Stimulated activated naive CD8-positive, alpha-beta T cell treated with anti-CD3 and anti-CD28 coated beads, Interleukin-15, Interleukin-2, amounts not matched to agents 100 ng/mL and 50 ng/mL, for 24 hours (primary cell): ENCODE results near the gene CEP78.
"Not testable (repeated sequence)": the region's sequence is repeated elsewhere in the genome, so short reads cannot be mapped to it uniquely, and the experiment has no call there.

Experiments used
- H3K27ac Mint-ChIP-seq: one replicate; pipeline ENCODE4 v1.8.0; 2021; ENCODE audit warnings: mild to moderate bottlenecking, mixed read lengths
- H3K27me3 Mint-ChIP-seq: one replicate; pipeline ENCODE4 v1.8.0; 2021; ENCODE audit warnings: mixed read lengths
- H3K36me3 Mint-ChIP-seq: one replicate; pipeline ENCODE4 v1.8.0; 2021; ENCODE audit warnings: low read depth, mixed read lengths
- H3K4me1 Mint-ChIP-seq: one replicate; pipeline ENCODE4 v1.8.0; 2021; ENCODE audit warnings: low read depth, mixed read lengths
- H3K4me3 Mint-ChIP-seq: one replicate; pipeline ENCODE4 v1.8.0; 2021; ENCODE audit warnings: mild to moderate bottlenecking, mixed read lengths
- H3K9me3 Mint-ChIP-seq: one replicate; pipeline ENCODE4 v1.8.0; 2021; ENCODE audit warnings: mixed read lengths

The CEP78 gene

GRCh38 chr9:78215706-78216105 lies 20.2 kb upstream of the CEP78 start:
- H3K9me3 Mint-ChIP-seq: no peaks in the 10 kb centered on the region
- no peaks in the 10 kb centered on the region for H3K36me3 Mint-ChIP-seq
- H3K4me1 Mint-ChIP-seq: peaks cover 30% of the 10 kb centered on the region
- no peaks in the 10 kb centered on the region for H3K27me3 Mint-ChIP-seq
- no peak overlapping the region for H3K27ac Mint-ChIP-seq
- H3K4me3 Mint-ChIP-seq: no peak overlapping the region

- Mint-ChIP-seq H3K4me1 (peaks cover under 1% of the 10 kb centered on the region), H3K9me3 (no peaks in the 10 kb centered on the region), H3K36me3 (no peaks in the 10 kb centered on the region), H3K27ac (no peak overlapping the region), H3K4me3 (no peak overlapping the region), H3K27me3 (no peaks in the 10 kb centered on the region)
These were observed 17.0 kb upstream of the CEP78 start for GRCh38 chr9:78218890-78219289.

- H3K4me1 Mint-ChIP-seq: no peaks in the 10 kb centered on the region
- no peaks in the 10 kb centered on the region for H3K36me3 Mint-ChIP-seq
- no peaks in the 10 kb centered on the region for H3K9me3 Mint-ChIP-seq
- H3K27me3 Mint-ChIP-seq: peaks cover 3% of the 10 kb centered on the region
- no peak overlapping the region for H3K27ac Mint-ChIP-seq
- H3K4me3 Mint-ChIP-seq: no peak overlapping the region
These were observed 14.4 kb upstream of the CEP78 start for GRCh38 chr9:78221425-78221824.

- H3K4me3 Mint-ChIP-seq, H3K36me3 Mint-ChIP-seq, H3K9me3 Mint-ChIP-seq, H3K4me1 Mint-ChIP-seq, H3K27ac Mint-ChIP-seq, H3K27me3 Mint-ChIP-seq: not testable (repeated sequence)
These were observed 14.0 kb upstream of the CEP78 start for GRCh38 chr9:78221841-78222240.

- H3K27ac Mint-ChIP-seq: no peak overlapping the region
- H3K36me3 Mint-ChIP-seq: no peaks in the 10 kb centered on the region
- peak overlapping the region; percentile 0 for H3K4me3 Mint-ChIP-seq
- no peaks in the 10 kb centered on the region for H3K9me3 Mint-ChIP-seq
- H3K4me1 Mint-ChIP-seq: peaks cover 13% of the 10 kb centered on the region
- no peaks in the 10 kb centered on the region for H3K27me3 Mint-ChIP-seq
These were observed 5.1 kb upstream of the CEP78 start for GRCh38 chr9:78230761-78231160.

GRCh38 chr9:78232471-78232870 lies 3.4 kb upstream of the CEP78 start:
- H3K9me3 Mint-ChIP-seq, H3K4me3 Mint-ChIP-seq, H3K27ac Mint-ChIP-seq, H3K27me3 Mint-ChIP-seq, H3K36me3 Mint-ChIP-seq: not testable (repeated sequence)
- peaks cover 19% of the 10 kb centered on the region for H3K4me1 Mint-ChIP-seq

GRCh38 chr9:78234810-78235209 lies 1.1 kb upstream of the CEP78 start:
- peaks cover 20% of the 10 kb centered on the region for H3K36me3 Mint-ChIP-seq
- H3K27ac Mint-ChIP-seq: no peak overlapping the region
- no peaks in the 10 kb centered on the region for H3K9me3 Mint-ChIP-seq
- peak overlapping the region; percentile 96 for H3K4me3 Mint-ChIP-seq
- H3K27me3 Mint-ChIP-seq: no peaks in the 10 kb centered on the region
- H3K4me1 Mint-ChIP-seq: peaks cover 40% of the 10 kb centered on the region

- H3K27me3 Mint-ChIP-seq: no peaks in the 10 kb centered on the region
- peaks cover 25% of the 10 kb centered on the region for H3K36me3 Mint-ChIP-seq
- no peaks in the 10 kb centered on the region for H3K9me3 Mint-ChIP-seq
- peaks cover 44% of the 10 kb centered on the region for H3K4me1 Mint-ChIP-seq
- peak overlapping the region; percentile 95 for H3K27ac Mint-ChIP-seq
- peak overlapping the region; percentile 96 for H3K4me3 Mint-ChIP-seq
These were observed 566 bp upstream of the CEP78 start for GRCh38 chr9:78235256-78235761.

GRCh38 chr9:78236551-78236910 lies 656 bp downstream of the CEP78 start:
- H3K4me3 Mint-ChIP-seq: peak overlapping the region; percentile 96
- peaks cover 48% of the 10 kb centered on the region for H3K4me1 Mint-ChIP-seq
- peak overlapping the region; percentile 66 for H3K27ac Mint-ChIP-seq
- no peaks in the 10 kb centered on the region for H3K27me3 Mint-ChIP-seq
- H3K9me3 Mint-ChIP-seq: no peaks in the 10 kb centered on the region
- H3K36me3 Mint-ChIP-seq: peaks cover 35% of the 10 kb centered on the region

GRCh38 chr9:78238046-78239038 lies 2.5 kb downstream of the CEP78 start:
- Mint-ChIP-seq H3K27me3 (no peaks in the 10 kb centered on the region), H3K27ac (peak overlapping the region; percentile 26), H3K36me3 (peaks cover 47% of the 10 kb centered on the region), H3K4me1 (peaks cover 56% of the 10 kb centered on the region), H3K4me3 (peak overlapping the region; percentile 70), H3K9me3 (no peaks in the 10 kb centered on the region)

GRCh38 chr9:78239506-78239905 lies 3.6 kb downstream of the CEP78 start:
- Mint-ChIP-seq H3K9me3 (no peaks in the 10 kb centered on the region), H3K27me3 (no peaks in the 10 kb centered on the region), H3K36me3 (peaks cover 49% of the 10 kb centered on the region), H3K4me1 (peaks cover 56% of the 10 kb centered on the region), H3K4me3 (no peak overlapping the region), H3K27ac (no peak overlapping the region)

- H3K4me3 Mint-ChIP-seq: no peak overlapping the region
- H3K36me3 Mint-ChIP-seq: peaks cover 71% of the 10 kb centered on the region
- peaks cover 45% of the 10 kb centered on the region for H3K4me1 Mint-ChIP-seq
- no peaks in the 10 kb centered on the region for H3K9me3 Mint-ChIP-seq
- H3K27me3 Mint-ChIP-seq: no peaks in the 10 kb centered on the region
- H3K27ac Mint-ChIP-seq: no peak overlapping the region
These were observed 6.2 kb downstream of the CEP78 start for GRCh38 chr9:78242041-78242440.

- no peaks in the 10 kb centered on the region for H3K27me3 Mint-ChIP-seq
- H3K4me1 Mint-ChIP-seq: peaks cover 36% of the 10 kb centered on the region
- H3K4me3 Mint-ChIP-seq: no peak overlapping the region
- peaks cover 74% of the 10 kb centered on the region for H3K36me3 Mint-ChIP-seq
- no peaks in the 10 kb centered on the region for H3K9me3 Mint-ChIP-seq
- no peak overlapping the region for H3K27ac Mint-ChIP-seq
These were observed 7.3 kb downstream of the CEP78 start for GRCh38 chr9:78243130-78243529.

- no peaks in the 10 kb centered on the region for H3K27me3 Mint-ChIP-seq
- H3K4me1 Mint-ChIP-seq: peaks cover 14% of the 10 kb centered on the region
- H3K36me3 Mint-ChIP-seq: peaks cover 66% of the 10 kb centered on the region
- no peak overlapping the region for H3K27ac Mint-ChIP-seq
- no peak overlapping the region for H3K4me3 Mint-ChIP-seq
- no peaks in the 10 kb centered on the region for H3K9me3 Mint-ChIP-seq
These were observed 9.5 kb downstream of the CEP78 start for GRCh38 chr9:78245401-78245800.

- no peaks in the 10 kb centered on the region for H3K9me3 Mint-ChIP-seq
- no peaks in the 10 kb centered on the region for H3K4me1 Mint-ChIP-seq
- H3K36me3 Mint-ChIP-seq: peaks cover 52% of the 10 kb centered on the region
- no peaks in the 10 kb centered on the region for H3K27me3 Mint-ChIP-seq
- no peak overlapping the region for H3K4me3 Mint-ChIP-seq
- H3K27ac Mint-ChIP-seq: no peak overlapping the region
These were observed 12.8 kb downstream of the CEP78 start for GRCh38 chr9:78248635-78249034.

GRCh38 chr9:78249542-78249941 lies 13.7 kb downstream of the CEP78 start:
- Mint-ChIP-seq H3K27me3 (no peaks in the 10 kb centered on the region), H3K9me3 (no peaks in the 10 kb centered on the region), H3K4me3 (no peak overlapping the region), H3K27ac (no peak overlapping the region), H3K4me1 (no peaks in the 10 kb centered on the region), H3K36me3 (peaks cover 51% of the 10 kb centered on the region)
